ENCODE results near the gene PEX1.

The PEX1 gene

GRCh38 chr7:92498557-92498956 lies 29.8 kb downstream of the PEX1 start:
- Histone ChIP-seq H4K8ac (ENCODE audit: low read depth, low read length) (no peak overlapping the region), H3K4me3 (ENCODE audit: low read length in 2 of 2) (no peak overlapping the region), H3K27me3 (ENCODE audit: control insufficient read depth in 3 of 3, insufficient read depth in 3 of 3, low read depth in 1 of 3, low read length in 3 of 3) (no peaks in the 10 kb centered on the region), H3K23ac (ENCODE audit: low read depth, low read length, poor library complexity) (no peak overlapping the region), H2AFZ (ENCODE audit: low read length) (no peak overlapping the region), H3K4me1 (ENCODE audit: control insufficient read depth in 2 of 2, insufficient read depth in 1 of 2, low read depth in 1 of 2, low read length in 2 of 2) (no peaks in the 10 kb centered on the region), H3K36me3 (replicated peaks in 1 of 2; ENCODE audit: control insufficient read depth in 2 of 2, insufficient read depth in 2 of 2, low read length in 2 of 2) (peaks cover 10 to 98% of the 10 kb centered on the region in 2 donors), H2BK15ac (ENCODE audit: low read length) (no peak overlapping the region), H2BK5ac (ENCODE audit: low read length) (no peak overlapping the region), H4K91ac (ENCODE audit: low read depth, low read length, poor library complexity) (no peak overlapping the region), H3K27ac (replicated peaks; ENCODE audit: low read length) (no peak overlapping the region), H2BK12ac (ENCODE audit: low read length) (no peak overlapping the region), H3K4ac (ENCODE audit: low read length) (no peak overlapping the region), H3K9ac (ENCODE audit: low read depth, low read length, poor library complexity) (no peak overlapping the region), H2AK5ac (ENCODE audit: low read depth, low read length) (no peak overlapping the region), H2BK120ac (ENCODE audit: low read depth, low read length) (no peak overlapping the region), H3K14ac (ENCODE audit: low read length) (no peak overlapping the region), H3K4me2 (ENCODE audit: insufficient read depth, low read length, poor library complexity, severe bottlenecking) (no peak overlapping the region), H3K79me1 (ENCODE audit: low read depth, low read length) (no peaks in the 10 kb centered on the region), H3K9me3 (replicated peaks in 1 of 2; ENCODE audit: control insufficient read depth in 2 of 2, insufficient read depth in 1 of 2, low read depth in 1 of 2, low read length in 2 of 2) (no peaks in the 10 kb centered on the region), H3K18ac (ENCODE audit: low read length) (no peak overlapping the region)
- no CpG with 5 or more reads among the region's 2 CpGs for WGBS, 2 donors (ENCODE audit: extremely low coverage in 2 of 2, insufficient read length in 2 of 2, insufficient replicate concordance in 1 of 2)
- no peak for DNase-seq (ENCODE audit: low spot score)

GRCh38 chr7:92496876-92497275 lies 31.4 kb downstream of the PEX1 start:
- Histone ChIP-seq H2BK120ac (ENCODE audit: low read depth, low read length) (no peak overlapping the region), H3K9ac (ENCODE audit: low read depth, low read length, poor library complexity) (no peak overlapping the region), H2AFZ (ENCODE audit: low read length) (no peak overlapping the region), H4K91ac (ENCODE audit: low read depth, low read length, poor library complexity) (no peak overlapping the region), H3K4me2 (ENCODE audit: insufficient read depth, low read length, poor library complexity, severe bottlenecking) (no peak overlapping the region), H4K8ac (ENCODE audit: low read depth, low read length) (no peak overlapping the region), H2BK15ac (ENCODE audit: low read length) (no peak overlapping the region), H2AK5ac (ENCODE audit: low read depth, low read length) (no peak overlapping the region), H2BK5ac (ENCODE audit: low read length) (no peak overlapping the region), H3K4ac (ENCODE audit: low read length) (no peak overlapping the region), H3K27me3 (ENCODE audit: control insufficient read depth in 3 of 3, insufficient read depth in 3 of 3, low read depth in 1 of 3, low read length in 3 of 3) (no peaks in the 10 kb centered on the region), H3K23ac (ENCODE audit: low read depth, low read length, poor library complexity) (no peak overlapping the region), H3K27ac (replicated peaks; ENCODE audit: low read length) (no peak overlapping the region), H3K14ac (ENCODE audit: low read length) (no peak overlapping the region), H2BK12ac (ENCODE audit: low read length) (no peak overlapping the region), H3K9me3 (replicated peaks in 1 of 2; ENCODE audit: control insufficient read depth in 2 of 2, insufficient read depth in 1 of 2, low read depth in 1 of 2, low read length in 2 of 2) (no peaks in the 10 kb centered on the region), H3K4me3 (ENCODE audit: low read length in 2 of 2) (no peak overlapping the region), H3K36me3 (replicated peaks in 1 of 2; ENCODE audit: control insufficient read depth in 2 of 2, insufficient read depth in 2 of 2, low read length in 2 of 2) (peaks cover 13 to 98% of the 10 kb centered on the region in 2 donors), H3K4me1 (ENCODE audit: control insufficient read depth in 2 of 2, insufficient read depth in 1 of 2, low read depth in 1 of 2, low read length in 2 of 2) (no peaks in the 10 kb centered on the region), H3K79me1 (ENCODE audit: low read depth, low read length) (no peaks in the 10 kb centered on the region), H3K18ac (ENCODE audit: low read length) (no peak overlapping the region)
- no peak for DNase-seq (ENCODE audit: low spot score)
- no CpG with 5 or more reads among the region's 2 CpGs for WGBS, 2 donors (ENCODE audit: extremely low coverage in 2 of 2, insufficient read length in 2 of 2, insufficient replicate concordance in 1 of 2)

- no peak overlapping the region for H3K4me3 ChIP-seq (ENCODE audit: low read length in 2 of 2)
- H4K91ac ChIP-seq (ENCODE audit: low read depth, low read length, poor library complexity): no peak overlapping the region
- no peak overlapping the region for H3K18ac ChIP-seq (ENCODE audit: low read length)
- no peak overlapping the region for H3K27ac ChIP-seq (replicated peaks; ENCODE audit: low read length)
- DNase-seq (ENCODE audit: low spot score): no peak
- no peaks in the 10 kb centered on the region for H3K27me3 ChIP-seq (ENCODE audit: control insufficient read depth in 3 of 3, insufficient read depth in 3 of 3, low read depth in 1 of 3, low read length in 3 of 3)
- WGBS, 2 donors (ENCODE audit: extremely low coverage in 2 of 2, insufficient read length in 2 of 2, insufficient replicate concordance in 1 of 2): no CpG with 5 or more reads among the region's 1 CpG
- no peaks in the 10 kb centered on the region for H3K79me1 ChIP-seq (ENCODE audit: low read depth, low read length)
- H2BK120ac ChIP-seq (ENCODE audit: low read depth, low read length): no peak overlapping the region
- H4K8ac ChIP-seq (ENCODE audit: low read depth, low read length): no peak overlapping the region
- no peak overlapping the region for H2BK12ac ChIP-seq (ENCODE audit: low read length)
- H3K4me1 ChIP-seq (ENCODE audit: control insufficient read depth in 2 of 2, insufficient read depth in 1 of 2, low read depth in 1 of 2, low read length in 2 of 2): no peaks in the 10 kb centered on the region
- H3K9me3 ChIP-seq (replicated peaks in 1 of 2; ENCODE audit: control insufficient read depth in 2 of 2, insufficient read depth in 1 of 2, low read depth in 1 of 2, low read length in 2 of 2): peaks cover 0 to 2% of the 10 kb centered on the region in 2 donors
- H3K14ac ChIP-seq (ENCODE audit: low read length): no peak overlapping the region
- no peak overlapping the region for H2BK5ac ChIP-seq (ENCODE audit: low read length)
- H2AFZ ChIP-seq (ENCODE audit: low read length): no peak overlapping the region
- no peak overlapping the region for H3K9ac ChIP-seq (ENCODE audit: low read depth, low read length, poor library complexity)
- no peak overlapping the region for H2AK5ac ChIP-seq (ENCODE audit: low read depth, low read length)
- H3K4ac ChIP-seq (ENCODE audit: low read length): no peak overlapping the region
- no peak overlapping the region for H2BK15ac ChIP-seq (ENCODE audit: low read length)
- no peak overlapping the region for H3K23ac ChIP-seq (ENCODE audit: low read depth, low read length, poor library complexity)
- H3K4me2 ChIP-seq (ENCODE audit: insufficient read depth, low read length, poor library complexity, severe bottlenecking): no peak overlapping the region
- peaks cover 16 to 96% of the 10 kb centered on the region in 2 donors for H3K36me3 ChIP-seq (replicated peaks in 1 of 2; ENCODE audit: control insufficient read depth in 2 of 2, insufficient read depth in 2 of 2, low read length in 2 of 2)
These were observed 38.7 kb downstream of the PEX1 start for GRCh38 chr7:92489634-92490033.

GRCh38 chr7:92487804-92488203 lies 40.5 kb downstream of the PEX1 start:
- H2AK5ac ChIP-seq (ENCODE audit: low read depth, low read length): no peak overlapping the region
- no peak for DNase-seq (ENCODE audit: low spot score)
- H3K4me1 ChIP-seq (ENCODE audit: control insufficient read depth in 2 of 2, insufficient read depth in 1 of 2, low read depth in 1 of 2, low read length in 2 of 2): no peaks in the 10 kb centered on the region
- H3K4me3 ChIP-seq (ENCODE audit: low read length in 2 of 2): no peak overlapping the region
- H3K18ac ChIP-seq (ENCODE audit: low read length): no peak overlapping the region
- peaks cover 0 to 2% of the 10 kb centered on the region in 2 donors for H3K9me3 ChIP-seq (replicated peaks in 1 of 2; ENCODE audit: control insufficient read depth in 2 of 2, insufficient read depth in 1 of 2, low read depth in 1 of 2, low read length in 2 of 2)
- H4K8ac ChIP-seq (ENCODE audit: low read depth, low read length): no peak overlapping the region
- H2BK15ac ChIP-seq (ENCODE audit: low read length): no peak overlapping the region
- H3K4me2 ChIP-seq (ENCODE audit: insufficient read depth, low read length, poor library complexity, severe bottlenecking): no peak overlapping the region
- no peak overlapping the region for H2BK12ac ChIP-seq (ENCODE audit: low read length)
- H2BK5ac ChIP-seq (ENCODE audit: low read length): no peak overlapping the region
- no peak overlapping the region for H4K91ac ChIP-seq (ENCODE audit: low read depth, low read length, poor library complexity)
- H2AFZ ChIP-seq (ENCODE audit: low read length): no peak overlapping the region
- no peak overlapping the region for H3K23ac ChIP-seq (ENCODE audit: low read depth, low read length, poor library complexity)
- H3K27me3 ChIP-seq (ENCODE audit: control insufficient read depth in 3 of 3, insufficient read depth in 3 of 3, low read depth in 1 of 3, low read length in 3 of 3): no peaks in the 10 kb centered on the region
- no peak overlapping the region for H2BK120ac ChIP-seq (ENCODE audit: low read depth, low read length)
- H3K36me3 ChIP-seq (replicated peaks in 1 of 2; ENCODE audit: control insufficient read depth in 2 of 2, insufficient read depth in 2 of 2, low read length in 2 of 2): peaks cover 12 to 78% of the 10 kb centered on the region in 2 donors
- H3K4ac ChIP-seq (ENCODE audit: low read length): no peak overlapping the region
- no peaks in the 10 kb centered on the region for H3K79me1 ChIP-seq (ENCODE audit: low read depth, low read length)
- H3K14ac ChIP-seq (ENCODE audit: low read length): no peak overlapping the region
- H3K27ac ChIP-seq (replicated peaks; ENCODE audit: low read length): no peak overlapping the region
- H3K9ac ChIP-seq (ENCODE audit: low read depth, low read length, poor library complexity): no peak overlapping the region

Data from neuronal stem cell (in vitro differentiated cells).